CD4-positive, alpha-beta T cell treated with Interferon gamma for 1 hour (primary cell): ENCODE measurements around the gene VAPA.

Source experiments
- DNase-seq: peaks from one replicate; pipeline ENCODE4 v3.0.0-alpha.2; 2020

Gene VAPA

GRCh38 chr18:9986156-9986930 lies 72.5 kb downstream of the VAPA start:
- no peak for DNase-seq

- DNase-seq = no peak
These were observed 73.5 kb downstream of the VAPA start for GRCh38 chr18:9987345-9987744.

GRCh38 chr18:9987931-9988330 lies 74.1 kb downstream of the VAPA start:
- no peak for DNase-seq

- no peak for DNase-seq
These were observed 74.8 kb downstream of the VAPA start for GRCh38 chr18:9988665-9989064.

- no peak for DNase-seq
These were observed 75.7 kb downstream of the VAPA start for GRCh38 chr18:9989481-9989880.

GRCh38 chr18:9991011-9992000 lies 77.5 kb downstream of the VAPA start:
- no peak for DNase-seq

- DNase-seq = no peak
These were observed 78.6 kb downstream of the VAPA start for GRCh38 chr18:9992300-9992972.

GRCh38 chr18:9992973-9993520 lies 79.2 kb downstream of the VAPA start:
- DNase-seq = no peak

GRCh38 chr18:9993521-9994025 lies 79.8 kb downstream of the VAPA start:
- DNase-seq = no peak

- no peak for DNase-seq
These were observed 80.3 kb downstream of the VAPA start for GRCh38 chr18:9994026-9994570.

GRCh38 chr18:9994701-9995235 lies 81.0 kb downstream of the VAPA start:
- no peak for DNase-seq

- no peak for DNase-seq
These were observed 81.8 kb downstream of the VAPA start for GRCh38 chr18:9995631-9996030.

GRCh38 chr18:9996094-9996493 lies 82.3 kb downstream of the VAPA start:
- no peak for DNase-seq

GRCh38 chr18:9997711-9998110 lies 83.9 kb downstream of the VAPA start:
- DNase-seq = no peak

GRCh38 chr18:9998330-9998729 lies 84.5 kb downstream of the VAPA start:
- no peak for DNase-seq

GRCh38 chr18:10002280-10002679 lies 88.5 kb downstream of the VAPA start:
- no peak for DNase-seq

- no peak for DNase-seq
These were observed 89.5 kb downstream of the VAPA start for GRCh38 chr18:10003281-10003680.

GRCh38 chr18:10003866-10004265 lies 90.0 kb downstream of the VAPA start:
- DNase-seq = no peak

- peak; percentile 8 for DNase-seq
These were observed 92.6 kb downstream of the VAPA start for GRCh38 chr18:10006311-10006893.

GRCh38 chr18:10008006-10008647 lies 94.3 kb downstream of the VAPA start:
- DNase-seq = no peak
